H1 (cell line): Measurements from ENCODE around the gene IL36A.

Source experiments
- BACH1 ChIP-seq: IDR thresholded peaks from 2 replicates; pipeline ENCODE4 v1.6.1; 2012; ENCODE audit warnings: low read length, improper control_type of control experiment
- GTF2F1 ChIP-seq: IDR thresholded peaks from 2 replicates; pipeline ENCODE4 v1.6.1; 2012; ENCODE audit warnings: low read depth, low read length, improper control_type of control experiment, borderline replicate concordance
- HDAC2 ChIP-seq, 2 experiments: fragments of 300-600 bp in 1 of 2; sonication (generic) in 1 of 2; IDR thresholded peaks; 2 replicates each; pipeline ENCODE4 v1.6.1; 2011 to 2012; ENCODE audit warnings: low read depth in 2 of 2, low read length in 2 of 2, mild to moderate bottlenecking in 2 of 2, moderate library complexity in 2 of 2, borderline replicate concordance in 1 of 2, inconsistent platforms in 1 of 2
- JUND ChIP-seq: IDR thresholded peaks from 2 replicates; pipeline ENCODE4 v1.6.1; 2011; ENCODE audit warnings: mild to moderate bottlenecking, improper control_type of control experiment, low read length
- PHF8 ChIP-seq: fragments of 200-600 bp; sonication (generic); conservative IDR thresholded peaks from 2 replicates; pipeline ENCODE4 v1.7.1; 2012; ENCODE audit warnings: low read depth, mild to moderate bottlenecking, inconsistent platforms, low read length, moderate library complexity
- POLR2AphosphoS5 ChIP-seq: IDR thresholded peaks from 2 replicates; pipeline ENCODE4 v1.6.1; 2011; ENCODE audit warnings: low read depth, low read length
- TAF1 ChIP-seq: IDR thresholded peaks from 2 replicates; pipeline ENCODE4 v1.6.1; 2011; ENCODE audit warnings: mild to moderate bottlenecking, low read depth, low read length
- TCF12 ChIP-seq: IDR thresholded peaks from 2 replicates; pipeline ENCODE4 v1.6.1; 2011; ENCODE audit warnings: low read depth, mild to moderate bottlenecking, low read length
- TF ChIP-seq, protein P1 (sequence below), 3 experiments: IDR thresholded peaks; 1 replicate in 2 of 3; 2 replicates in 1 of 3; pipeline versions ENCODE4 v1.5.1 to v1.6.1; 2011; ENCODE audit warnings: low read length in 3 of 3, mild to moderate bottlenecking in 3 of 3, inconsistent platforms in 2 of 3, low read depth in 1 of 3, moderate library complexity in 1 of 3; ENCODE audit not compliant: insufficient read depth in 1 of 3; ENCODE audit errors: control extremely low read depth in 1 of 3
- TF ChIP-seq, protein P2 (sequence below): IDR thresholded peaks from 2 replicates; pipeline ENCODE4 v1.6.1; 2012; ENCODE audit warnings: inconsistent platforms
- TF ChIP-seq, protein P3 (sequence below): IDR thresholded peaks from 2 replicates; pipeline ENCODE4 v1.6.1; 2011; ENCODE audit warnings: low read length, improper control_type of control experiment

DNA sequence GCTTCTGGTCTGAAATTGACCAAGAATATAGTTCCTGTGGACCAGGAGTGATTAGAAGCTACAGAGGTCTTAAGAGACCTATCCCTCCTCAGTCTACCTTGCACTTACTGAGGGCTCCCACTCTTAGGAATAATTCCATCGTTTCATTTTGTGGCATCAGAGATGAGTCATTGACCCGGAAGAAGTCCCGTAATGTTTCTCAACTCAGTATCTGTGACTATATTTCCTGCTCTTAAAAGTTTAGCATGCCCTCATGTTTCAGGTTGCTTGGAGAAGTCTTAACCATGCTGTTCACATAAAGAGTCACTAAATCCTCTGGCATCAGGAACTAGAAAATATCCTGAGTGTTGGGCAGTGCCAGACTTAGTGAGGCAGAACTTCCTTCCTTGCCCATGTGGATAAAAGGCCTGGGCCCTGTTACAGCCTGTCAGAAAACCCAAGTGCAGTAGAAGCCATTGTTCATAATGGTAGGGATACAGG is at the start of gene IL36A:
- TF ChIP-seq TAF1 = no peak
- no peak for TF ChIP-seq JUND
- TF ChIP-seq, protein P1, sequence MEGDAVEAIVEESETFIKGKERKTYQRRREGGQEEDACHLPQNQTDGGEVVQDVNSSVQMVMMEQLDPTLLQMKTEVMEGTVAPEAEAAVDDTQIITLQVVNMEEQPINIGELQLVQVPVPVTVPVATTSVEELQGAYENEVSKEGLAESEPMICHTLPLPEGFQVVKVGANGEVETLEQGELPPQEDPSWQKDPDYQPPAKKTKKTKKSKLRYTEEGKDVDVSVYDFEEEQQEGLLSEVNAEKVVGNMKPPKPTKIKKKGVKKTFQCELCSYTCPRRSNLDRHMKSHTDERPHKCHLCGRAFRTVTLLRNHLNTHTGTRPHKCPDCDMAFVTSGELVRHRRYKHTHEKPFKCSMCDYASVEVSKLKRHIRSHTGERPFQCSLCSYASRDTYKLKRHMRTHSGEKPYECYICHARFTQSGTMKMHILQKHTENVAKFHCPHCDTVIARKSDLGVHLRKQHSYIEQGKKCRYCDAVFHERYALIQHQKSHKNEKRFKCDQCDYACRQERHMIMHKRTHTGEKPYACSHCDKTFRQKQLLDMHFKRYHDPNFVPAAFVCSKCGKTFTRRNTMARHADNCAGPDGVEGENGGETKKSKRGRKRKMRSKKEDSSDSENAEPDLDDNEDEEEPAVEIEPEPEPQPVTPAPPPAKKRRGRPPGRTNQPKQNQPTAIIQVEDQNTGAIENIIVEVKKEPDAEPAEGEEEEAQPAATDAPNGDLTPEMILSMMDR (IDR thresholded peaks at IDR 0.05; ENCODE audit: control extremely low read depth in 1 of 3, insufficient read depth in 1 of 3, low read depth in 1 of 3, low read length in 3 of 3) = no peak
- no peak for TF ChIP-seq POLR2AphosphoS5
- TF ChIP-seq, protein P2, sequence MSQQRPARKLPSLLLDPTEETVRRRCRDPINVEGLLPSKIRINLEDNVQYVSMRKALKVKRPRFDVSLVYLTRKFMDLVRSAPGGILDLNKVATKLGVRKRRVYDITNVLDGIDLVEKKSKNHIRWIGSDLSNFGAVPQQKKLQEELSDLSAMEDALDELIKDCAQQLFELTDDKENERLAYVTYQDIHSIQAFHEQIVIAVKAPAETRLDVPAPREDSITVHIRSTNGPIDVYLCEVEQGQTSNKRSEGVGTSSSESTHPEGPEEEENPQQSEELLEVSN = no peak
- TF ChIP-seq BACH1 = no peak
- no peak for TF ChIP-seq PHF8
- TF ChIP-seq TCF12 = no peak
- TF ChIP-seq, protein P3, sequence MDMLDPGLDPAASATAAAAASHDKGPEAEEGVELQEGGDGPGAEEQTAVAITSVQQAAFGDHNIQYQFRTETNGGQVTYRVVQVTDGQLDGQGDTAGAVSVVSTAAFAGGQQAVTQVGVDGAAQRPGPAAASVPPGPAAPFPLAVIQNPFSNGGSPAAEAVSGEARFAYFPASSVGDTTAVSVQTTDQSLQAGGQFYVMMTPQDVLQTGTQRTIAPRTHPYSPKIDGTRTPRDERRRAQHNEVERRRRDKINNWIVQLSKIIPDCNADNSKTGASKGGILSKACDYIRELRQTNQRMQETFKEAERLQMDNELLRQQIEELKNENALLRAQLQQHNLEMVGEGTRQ = no peak
- no peak for TF ChIP-seq HDAC2 (IDR thresholded peaks at IDR 0.05; ENCODE audit: borderline replicate concordance in 1 of 2, low read depth in 2 of 2, low read length in 2 of 2)
- no peak for TF ChIP-seq GTF2F1
